Measurements from ENCODE around the gene GSDME.
"Not testable (repeated sequence)": the region's sequence is repeated elsewhere in the genome, so short reads cannot be mapped to it uniquely, and the experiment has no call there.

Gene GSDME

GRCh38 chr7:24740871-24741270 is 16.4 kb downstream of the GSDME start:
- no peak for DNase-seq

DNA sequence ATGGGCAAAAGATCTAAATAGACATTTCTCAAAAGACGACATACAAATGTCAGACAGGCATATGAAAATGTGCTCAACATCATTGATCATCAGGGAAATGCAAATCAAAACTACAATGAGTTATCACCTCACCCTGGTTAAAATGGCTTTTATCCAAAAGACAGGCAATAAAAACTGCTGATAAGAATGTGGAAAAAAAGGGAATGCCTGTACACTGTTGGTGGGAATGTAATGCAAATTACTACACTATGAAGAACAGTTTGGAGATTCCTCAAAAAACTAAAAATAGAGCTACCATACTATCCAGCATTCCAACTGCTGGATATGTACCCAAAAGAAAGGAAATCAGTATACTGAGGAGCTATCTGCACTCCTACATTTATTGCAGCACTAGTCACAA is 18.0 kb downstream of the GSDME start:
- DNase-seq = no peak

DNA sequence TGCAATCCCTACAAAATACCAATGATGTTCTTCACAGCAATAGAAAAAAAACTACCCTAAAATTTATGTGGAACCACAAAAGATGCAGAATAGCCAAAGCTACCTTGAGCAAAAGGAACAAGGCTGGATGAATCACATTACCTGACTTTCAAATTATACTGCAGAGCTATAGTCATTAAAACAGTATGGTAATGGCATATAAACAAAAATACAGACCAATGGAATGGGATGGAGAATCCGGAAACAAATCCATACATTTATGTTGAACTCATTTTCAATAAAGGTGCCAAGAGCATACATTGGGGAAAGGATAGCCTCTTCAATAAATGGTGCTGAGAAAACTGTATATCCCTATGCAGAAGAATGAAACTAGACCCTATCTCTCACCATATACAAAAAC is 18.7 kb downstream of the GSDME start:
- DNase-seq = no peak

DNA sequence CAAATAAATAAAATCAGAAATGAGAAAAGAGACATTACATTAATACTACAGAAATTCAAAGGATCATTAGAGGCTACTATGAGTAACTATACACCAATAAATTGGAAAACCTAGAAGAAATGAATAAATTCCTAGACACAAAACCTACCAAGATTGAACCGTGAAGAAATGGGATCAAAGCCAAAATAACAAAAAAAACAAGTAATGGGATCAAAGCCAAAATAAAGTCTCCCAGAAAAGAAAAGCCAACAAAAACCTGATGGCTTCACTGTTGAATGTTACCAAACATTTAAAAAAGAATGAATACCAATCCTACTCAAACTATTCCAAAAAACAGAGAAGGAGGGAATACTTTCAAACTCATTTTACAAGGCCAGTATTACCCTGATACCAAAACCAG is 20.0 kb downstream of the GSDME start:
- no peak for DNase-seq

DNA sequence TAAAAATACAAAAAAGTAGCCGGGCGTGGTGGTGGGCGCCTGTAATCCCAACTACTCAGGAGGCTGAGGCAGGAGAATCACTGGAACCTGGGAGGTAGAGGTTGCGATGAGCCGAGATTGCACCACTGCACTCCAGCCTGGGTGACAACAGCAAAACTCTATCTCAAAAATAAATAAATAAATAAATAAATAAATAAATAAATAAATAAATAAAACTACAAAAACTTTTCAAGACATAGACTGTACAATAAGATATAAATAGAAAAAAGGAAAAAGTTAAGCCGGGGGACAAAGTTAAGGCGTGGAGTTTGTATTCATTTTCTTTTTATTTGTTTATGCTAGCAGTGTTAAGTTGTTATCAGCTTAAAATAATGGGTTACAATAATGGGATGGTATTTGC is 21.7 kb downstream of the GSDME start:
- DNase-seq = not testable (repeated sequence)

DNA sequence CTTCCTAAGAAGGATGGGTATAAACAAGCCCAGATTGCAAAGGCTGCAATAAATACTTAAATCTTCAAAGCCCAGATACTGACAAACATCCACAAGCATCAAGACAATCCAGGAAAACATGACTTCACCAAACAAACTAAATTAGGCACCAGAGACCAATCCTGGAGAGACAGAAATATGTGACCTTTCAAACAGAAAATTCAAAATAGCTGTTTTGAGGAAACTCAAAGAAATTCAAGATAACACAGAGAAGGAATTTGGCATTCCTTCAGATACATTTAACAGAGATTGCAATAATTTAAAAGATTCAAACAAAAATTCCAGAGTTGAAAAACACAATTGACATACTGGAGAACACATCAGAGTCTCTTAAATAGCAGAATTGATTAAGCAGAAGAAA is 23.0 kb downstream of the GSDME start:
- no peak for DNase-seq

GRCh38 chr7:24733414-24734060 is 23.7 kb downstream of the GSDME start:
- no peak for DNase-seq

- DNase-seq = no peak
Observed at GRCh38 chr7:24732646-24733413, 24.4 kb downstream of the GSDME start.

GRCh38 chr7:24731313-24731712 is 26.0 kb downstream of the GSDME start:
- DNase-seq = no peak

GRCh38 chr7:24730018-24730369 is 27.3 kb downstream of the GSDME start:
- no peak for DNase-seq

DNA sequence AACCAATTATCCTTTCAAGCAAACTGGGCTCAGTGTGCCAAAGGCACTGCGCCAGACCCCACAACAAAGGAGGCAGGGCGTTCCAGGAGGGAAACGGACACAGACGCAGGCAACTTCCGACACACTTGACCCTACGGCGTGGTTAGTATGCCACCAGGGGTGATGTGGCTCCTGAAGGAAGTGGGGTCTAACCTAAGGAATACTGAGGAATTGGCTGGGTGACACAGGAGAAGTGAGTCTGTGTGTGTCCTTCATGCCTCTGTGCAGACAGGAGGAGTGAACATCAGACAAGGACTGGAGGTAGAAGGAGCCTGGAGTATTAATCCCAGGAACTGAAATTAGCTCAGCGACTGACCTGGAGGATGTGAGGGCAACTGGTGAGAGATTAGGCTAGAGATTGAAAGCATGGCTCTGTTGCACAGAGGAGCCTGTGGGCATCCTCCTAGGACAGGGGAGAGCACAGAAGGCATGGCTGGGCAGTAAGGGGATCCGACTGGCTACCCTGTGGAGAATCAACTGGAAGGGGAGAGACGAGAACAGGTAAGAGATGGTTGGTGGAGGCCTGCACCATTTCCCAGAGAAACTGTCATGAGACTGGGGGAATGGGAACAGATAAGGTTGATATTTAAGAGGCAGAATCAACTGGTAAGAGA is 27.8 kb downstream of the GSDME start:
- no peak for DNase-seq

DNA sequence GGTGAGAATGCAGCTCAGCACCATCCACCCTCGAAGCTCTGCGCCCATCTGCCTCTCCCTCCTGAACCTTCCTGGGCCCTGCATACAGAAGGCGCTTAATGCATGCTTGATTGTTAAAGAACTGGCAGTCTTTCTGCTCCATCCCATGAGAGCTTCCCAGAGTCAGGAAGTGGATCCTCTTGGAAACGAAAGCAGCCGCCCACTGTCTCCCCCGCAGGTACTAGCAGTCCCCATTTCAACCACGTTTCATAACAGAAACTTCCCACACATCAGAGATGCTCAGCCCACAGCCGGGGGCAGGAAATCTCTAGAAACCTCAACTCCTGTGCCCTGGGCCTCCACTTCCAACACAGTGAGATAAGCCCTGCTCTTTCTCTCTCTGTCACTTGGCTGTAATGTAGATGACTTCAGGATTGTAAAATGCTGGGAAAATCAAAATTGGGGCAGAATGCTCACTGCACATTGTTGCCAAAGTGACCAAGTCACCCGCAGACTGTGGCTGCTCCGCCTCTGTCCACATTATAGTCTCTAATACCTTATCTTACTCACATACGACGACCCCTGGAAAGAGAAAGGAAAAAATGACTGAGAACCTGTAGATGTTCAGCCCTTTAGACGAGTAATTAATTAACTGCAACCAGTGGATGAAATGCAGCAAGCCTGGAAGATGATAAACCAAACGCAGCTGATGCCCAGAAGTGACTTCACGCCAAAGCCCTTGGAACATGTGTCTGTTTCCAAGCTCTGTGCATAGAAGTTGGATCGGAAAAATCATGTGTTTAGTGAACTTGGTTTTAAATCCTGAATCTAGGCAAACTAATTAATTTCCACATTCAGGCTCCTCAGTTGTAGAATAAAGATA is 28.5 kb downstream of the GSDME start:
- no peak for DNase-seq

DNA sequence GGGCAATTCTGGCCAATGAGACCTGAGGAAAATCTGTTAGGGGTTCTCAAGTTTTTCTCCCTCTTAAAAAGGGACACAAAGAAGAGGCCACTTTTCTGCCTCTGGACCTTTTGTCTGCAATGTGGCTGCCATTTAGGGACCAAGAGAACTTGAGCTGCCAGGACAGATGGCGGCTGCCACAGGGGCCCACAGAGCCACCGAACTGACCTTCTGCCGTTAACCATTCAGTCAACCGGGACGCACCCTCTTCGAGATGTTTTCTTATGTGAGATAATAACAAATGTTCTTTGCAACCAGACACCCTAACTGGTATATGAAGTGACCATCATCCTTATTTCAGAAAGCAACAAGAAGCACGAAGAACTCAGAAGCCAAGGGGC is 29.2 kb downstream of the GSDME start:
- DNase-seq = no peak

DNA sequence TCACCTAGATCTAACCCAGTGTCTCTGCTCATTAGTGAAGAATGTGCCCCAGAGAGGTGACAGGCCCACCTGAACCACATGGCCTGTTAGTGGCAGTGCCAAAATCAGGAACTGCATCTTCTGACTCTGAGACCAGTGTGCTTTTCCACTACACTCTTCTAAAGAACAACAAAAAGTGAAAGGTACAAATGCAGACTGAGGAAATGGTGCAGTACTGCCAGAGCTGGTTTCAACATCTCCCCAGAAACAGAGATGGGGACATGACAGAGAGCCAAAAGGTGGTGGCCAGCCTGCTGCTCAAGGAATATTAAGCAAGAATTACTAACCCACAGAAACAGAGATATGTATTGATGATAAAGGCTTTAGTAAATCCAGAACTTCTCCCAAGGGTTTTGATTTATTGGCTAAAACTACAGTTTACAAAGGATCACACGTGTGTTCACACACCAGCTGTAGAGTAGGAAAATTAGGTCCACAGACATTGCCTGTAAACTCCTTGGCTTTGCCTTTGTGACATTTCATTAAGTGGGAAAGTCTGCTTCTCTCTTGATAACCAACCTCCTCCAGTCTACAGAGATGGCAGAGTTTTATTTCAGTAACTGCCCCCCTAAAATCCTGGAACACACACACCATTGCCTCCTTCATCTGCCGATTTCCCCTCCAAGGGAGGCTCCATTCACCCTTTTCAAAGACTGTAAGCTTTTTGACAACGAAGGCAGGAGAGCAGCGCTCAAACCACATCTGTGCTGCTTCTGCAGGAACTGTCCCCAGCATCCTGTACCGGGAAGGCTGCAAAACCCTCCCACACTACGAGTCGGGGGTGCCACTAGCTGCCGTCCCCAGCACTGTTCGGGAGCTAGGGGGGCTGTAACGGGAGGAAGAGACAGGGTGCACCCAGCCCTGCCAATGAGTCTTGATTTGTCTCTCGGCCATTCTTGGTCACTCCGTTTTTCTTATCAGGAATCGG is 29.8 kb downstream of the GSDME start:
- DNase-seq = no peak

GRCh38 chr7:24725554-24726241 is 31.6 kb downstream of the GSDME start:
- no peak for DNase-seq

DNA sequence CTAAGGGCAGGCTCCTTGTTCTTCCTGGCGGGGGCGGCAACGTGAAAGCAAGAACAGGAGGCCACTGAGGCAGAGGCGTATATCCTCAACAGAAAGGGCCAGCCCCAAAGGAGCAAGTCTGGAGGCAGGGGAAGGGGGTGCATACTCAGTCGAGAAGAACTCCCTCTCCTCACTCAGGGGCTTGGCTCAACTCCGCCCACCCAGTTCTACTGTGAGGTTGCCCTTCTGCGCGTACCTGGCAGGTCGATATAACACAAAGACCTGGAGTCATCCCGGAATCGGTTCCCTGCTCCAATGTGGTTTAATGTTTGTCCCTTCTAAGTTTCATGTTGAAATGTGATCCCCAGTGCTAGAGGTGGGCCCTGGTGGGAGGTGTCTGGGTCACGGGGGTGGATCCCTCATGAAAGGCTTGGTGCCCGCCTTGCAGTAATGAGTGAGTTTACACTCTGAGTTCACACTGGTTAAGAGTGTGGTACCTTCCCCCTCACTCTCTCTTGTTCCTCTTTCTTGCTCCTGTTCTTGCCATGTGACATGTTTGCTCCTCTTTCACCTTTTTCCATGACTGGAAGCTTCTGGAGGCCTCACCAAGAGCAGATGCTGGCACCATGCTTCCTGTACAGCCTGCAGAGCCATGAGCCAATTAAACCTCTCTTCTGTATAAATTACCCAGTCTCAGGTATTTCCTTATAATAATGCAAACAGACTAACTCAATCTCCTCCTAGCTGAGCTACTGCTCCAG is 32.6 kb downstream of the GSDME start:
- DNase-seq = no peak

DNA sequence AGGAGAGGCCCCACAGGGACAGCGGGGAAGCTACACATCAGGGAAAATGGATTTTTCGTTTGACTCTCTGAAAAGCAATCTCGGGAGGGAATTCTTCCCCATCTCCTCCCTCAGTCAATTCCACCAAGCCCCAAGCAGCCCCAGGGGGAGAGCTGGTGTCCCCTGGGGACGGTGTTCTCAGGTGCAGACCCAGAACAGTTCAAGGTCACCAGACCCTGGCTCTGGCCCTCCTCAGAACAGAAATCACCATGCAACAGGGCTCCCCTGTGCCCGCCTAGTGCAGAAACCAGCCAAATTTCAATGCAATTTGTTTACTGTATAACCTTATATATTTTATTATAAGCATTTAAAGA is 34.1 kb downstream of the GSDME start:
- DNase-seq = no peak

- DNase-seq = no peak
Observed at GRCh38 chr7:24722386-24723177, 34.7 kb downstream of the GSDME start.

DNA sequence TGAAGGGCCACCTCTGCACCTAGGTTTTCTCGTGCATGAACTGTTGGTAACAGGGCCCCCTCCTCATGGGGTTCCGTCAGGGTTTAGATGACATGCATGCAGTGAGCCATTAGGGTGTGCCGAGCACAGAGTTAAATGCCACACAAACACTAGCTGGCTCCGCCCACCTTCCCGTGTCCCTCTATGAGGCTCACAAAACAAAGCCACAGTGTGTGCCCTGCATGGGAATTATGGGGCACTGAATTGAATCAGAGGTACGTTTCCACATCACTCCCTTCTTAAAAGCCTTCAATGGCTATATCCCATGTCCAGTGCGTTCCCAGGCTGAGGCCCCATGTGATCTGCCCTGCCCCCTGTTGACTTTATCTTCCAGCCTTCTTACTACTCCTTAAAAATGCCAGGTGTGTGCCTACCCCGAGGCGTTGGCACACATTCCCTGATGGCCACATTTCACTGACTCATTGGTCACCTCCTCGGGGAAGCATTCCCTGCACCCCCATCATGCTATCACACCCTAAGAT is 35.7 kb downstream of the GSDME start:
- DNase-seq = no peak

- DNase-seq = no peak
Observed at GRCh38 chr7:24720283-24720682, 37.0 kb downstream of the GSDME start.

Measured in activated CD4-positive, alpha-beta T cell treated with anti-CD3 and anti-CD28 coated beads for 1 hour (primary cell).